ENCODE measurements around the gene CPLX4.

The CPLX4 gene

DNA sequence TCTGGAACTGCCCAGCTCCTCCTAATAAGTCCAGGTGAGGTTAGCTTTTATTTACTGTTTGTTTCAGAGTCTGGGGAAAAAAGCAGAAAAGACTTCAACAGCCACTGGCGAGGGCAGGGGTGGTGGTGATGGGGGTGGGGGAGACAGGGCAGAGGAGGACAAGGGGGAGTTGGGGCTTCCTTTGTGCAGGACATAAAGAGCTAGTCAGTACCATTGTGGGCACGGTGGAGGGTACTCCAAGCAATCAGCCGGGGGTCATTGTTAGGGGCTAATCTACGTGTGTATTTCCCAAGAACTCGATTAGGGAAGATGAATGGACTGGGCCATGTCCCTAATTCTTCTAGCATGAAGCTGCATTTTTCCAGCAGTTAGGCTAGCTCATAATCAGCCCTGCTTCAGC lies 42.4 kb downstream of the CPLX4 start:
- peak overlapping the region; percentile 48; the same call in 1 of the 2 replicates for H3K4me3 ChIP-seq (ENCODE audit: low read length)
- H3K9me3 ChIP-seq (ENCODE audit: insufficient read depth, low read depth, low read length) = no peaks in the 10 kb centered on the region
- peaks cover 13% of the 10 kb centered on the region; the same call in 1 of the 2 replicates for H3K4me1 ChIP-seq (ENCODE audit: insufficient read depth, low read length)
- H3K36me3 ChIP-seq (ENCODE audit: insufficient read depth, low read depth, low read length) = no peaks in the 10 kb centered on the region
- H3K9ac ChIP-seq (ENCODE audit: low read depth, low read length) = no peak overlapping the region
- H3K27me3 ChIP-seq (ENCODE audit: insufficient read depth, low read length) = peaks cover 100% of the 10 kb centered on the region
- no peak overlapping the region for H3K27ac ChIP-seq (ENCODE audit: low read length)

DNA sequence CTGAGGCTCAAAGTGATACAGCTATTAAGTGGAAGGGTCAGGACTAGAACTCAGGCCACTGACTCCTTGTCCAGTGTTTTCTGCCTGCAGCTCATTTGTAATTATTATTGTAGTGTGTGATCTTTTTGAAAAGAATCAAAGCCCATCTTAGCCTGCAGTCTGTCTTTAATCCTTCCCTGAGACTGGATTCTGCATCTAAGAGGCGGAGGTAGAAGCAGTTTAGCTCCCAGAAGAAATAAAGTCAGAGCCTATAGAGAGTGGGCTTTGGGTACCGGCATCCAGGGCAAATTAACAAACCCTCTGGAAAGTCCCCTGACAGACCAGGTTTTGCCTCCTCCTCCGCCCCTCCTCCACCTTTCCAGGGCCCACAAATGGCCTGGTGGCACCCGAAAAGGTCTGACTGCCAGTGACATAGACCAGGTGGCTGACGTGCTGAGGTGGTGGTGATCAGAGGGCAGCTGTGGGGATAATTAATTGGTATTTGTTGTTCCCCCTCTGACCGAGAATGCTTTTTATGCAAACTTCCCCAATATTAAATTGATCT lies 43.0 kb downstream of the CPLX4 start:
- Histone ChIP-seq H3K27me3 (ENCODE audit: insufficient read depth, low read length) (peaks cover 100% of the 10 kb centered on the region), H3K9ac (ENCODE audit: low read depth, low read length) (no peak overlapping the region), H3K4me3 (ENCODE audit: low read length) (peak overlapping the region; percentile 48; the same call in 1 of the 2 replicates)

DNA sequence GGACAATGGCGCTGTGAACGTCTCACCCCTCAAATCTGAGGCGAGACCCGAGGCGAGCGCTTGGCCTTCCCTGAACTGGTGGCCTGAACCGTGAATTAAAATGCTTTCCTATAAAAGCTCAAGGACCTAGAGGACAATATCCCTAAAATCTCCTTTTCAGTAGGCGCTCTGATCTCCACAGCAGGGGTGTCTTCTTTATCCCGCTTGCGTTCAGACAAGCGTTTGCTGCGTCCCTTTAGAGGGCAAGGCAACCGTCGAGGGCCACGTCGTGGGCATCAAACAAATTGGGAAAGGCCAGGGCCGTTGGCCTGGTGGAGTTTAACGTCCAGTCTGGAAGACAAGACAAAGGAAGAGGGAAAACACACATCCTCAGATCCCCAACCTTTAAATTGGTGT lies 43.9 kb downstream of the CPLX4 start:
- H3K27me3 ChIP-seq (ENCODE audit: insufficient read depth, low read length) = peaks cover 100% of the 10 kb centered on the region

More for the DNA sequence above, 43.0 kb downstream of the CPLX4 start:
- Histone ChIP-seq H3K9me3 (ENCODE audit: insufficient read depth, low read depth, low read length) (no peaks in the 10 kb centered on the region), H3K27ac (ENCODE audit: low read length) (no peak overlapping the region), H3K36me3 (ENCODE audit: insufficient read depth, low read depth, low read length) (no peaks in the 10 kb centered on the region), H3K4me1 (ENCODE audit: insufficient read depth, low read length) (peaks cover 13% of the 10 kb centered on the region; the same call in 1 of the 2 replicates)

DNA sequence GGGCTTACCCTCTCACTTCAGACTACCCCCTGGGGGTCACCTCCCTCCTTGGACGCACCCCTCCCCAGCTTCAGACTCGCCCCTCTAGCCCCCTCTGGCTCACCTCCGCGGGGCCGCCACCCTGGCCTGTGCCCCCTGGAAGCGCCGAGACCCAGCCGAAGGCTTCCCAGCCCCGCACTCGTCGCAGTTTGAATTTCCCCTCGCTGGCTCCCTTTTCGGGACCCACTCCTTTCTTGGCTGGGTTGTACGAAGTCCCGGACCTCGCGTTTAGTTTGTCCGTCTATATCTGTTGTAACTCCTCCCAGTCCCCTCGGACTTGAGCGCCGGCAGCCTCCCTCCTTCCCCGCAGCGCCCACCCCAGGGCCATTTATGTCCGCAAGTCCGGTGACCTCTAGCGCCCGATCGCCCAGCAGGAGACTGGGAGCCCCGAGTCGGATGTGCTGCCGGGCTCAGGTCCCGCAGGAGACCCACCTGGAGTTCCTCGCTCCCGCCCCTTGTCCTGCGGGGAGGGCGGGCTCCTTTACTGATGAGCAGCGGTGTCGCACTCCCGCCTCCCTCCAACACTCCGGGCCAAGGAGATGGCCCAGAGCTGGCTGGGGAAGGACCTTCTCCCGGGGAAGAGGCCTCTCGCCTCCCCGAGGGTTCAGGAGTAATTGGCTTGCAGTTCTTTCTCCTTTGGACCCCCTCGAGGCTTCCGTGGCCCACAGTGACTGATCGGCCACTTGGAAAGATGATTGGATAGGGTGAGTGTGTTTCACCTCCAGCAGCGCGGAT lies 44.5 kb downstream of the CPLX4 start:
- Histone ChIP-seq H3K27me3 (ENCODE audit: insufficient read depth, low read length) (peaks cover 99% of the 10 kb centered on the region), H3K4me1 (ENCODE audit: insufficient read depth, low read length) (peaks cover 13% of the 10 kb centered on the region; the same call in 1 of the 2 replicates), H3K9ac (ENCODE audit: low read depth, low read length) (no peak overlapping the region), H3K9me3 (ENCODE audit: insufficient read depth, low read depth, low read length) (no peaks in the 10 kb centered on the region), H3K27ac (ENCODE audit: low read length) (no peak overlapping the region), H3K36me3 (ENCODE audit: insufficient read depth, low read depth, low read length) (no peaks in the 10 kb centered on the region), H3K4me3 (ENCODE audit: low read length) (peak overlapping the region; percentile 77)

More for the DNA sequence above, 43.9 kb downstream of the CPLX4 start:
- no peaks in the 10 kb centered on the region for H3K36me3 ChIP-seq (ENCODE audit: insufficient read depth, low read depth, low read length)
- no peak overlapping the region for H3K27ac ChIP-seq (ENCODE audit: low read length)
- peaks cover 13% of the 10 kb centered on the region; the same call in 1 of the 2 replicates for H3K4me1 ChIP-seq (ENCODE audit: insufficient read depth, low read length)
- H3K9ac ChIP-seq (ENCODE audit: low read depth, low read length) = no peak overlapping the region
- no peaks in the 10 kb centered on the region for H3K9me3 ChIP-seq (ENCODE audit: insufficient read depth, low read depth, low read length)
- peak overlapping the region; percentile 77; the same call in 1 of the 2 replicates for H3K4me3 ChIP-seq (ENCODE audit: low read length)

DNA sequence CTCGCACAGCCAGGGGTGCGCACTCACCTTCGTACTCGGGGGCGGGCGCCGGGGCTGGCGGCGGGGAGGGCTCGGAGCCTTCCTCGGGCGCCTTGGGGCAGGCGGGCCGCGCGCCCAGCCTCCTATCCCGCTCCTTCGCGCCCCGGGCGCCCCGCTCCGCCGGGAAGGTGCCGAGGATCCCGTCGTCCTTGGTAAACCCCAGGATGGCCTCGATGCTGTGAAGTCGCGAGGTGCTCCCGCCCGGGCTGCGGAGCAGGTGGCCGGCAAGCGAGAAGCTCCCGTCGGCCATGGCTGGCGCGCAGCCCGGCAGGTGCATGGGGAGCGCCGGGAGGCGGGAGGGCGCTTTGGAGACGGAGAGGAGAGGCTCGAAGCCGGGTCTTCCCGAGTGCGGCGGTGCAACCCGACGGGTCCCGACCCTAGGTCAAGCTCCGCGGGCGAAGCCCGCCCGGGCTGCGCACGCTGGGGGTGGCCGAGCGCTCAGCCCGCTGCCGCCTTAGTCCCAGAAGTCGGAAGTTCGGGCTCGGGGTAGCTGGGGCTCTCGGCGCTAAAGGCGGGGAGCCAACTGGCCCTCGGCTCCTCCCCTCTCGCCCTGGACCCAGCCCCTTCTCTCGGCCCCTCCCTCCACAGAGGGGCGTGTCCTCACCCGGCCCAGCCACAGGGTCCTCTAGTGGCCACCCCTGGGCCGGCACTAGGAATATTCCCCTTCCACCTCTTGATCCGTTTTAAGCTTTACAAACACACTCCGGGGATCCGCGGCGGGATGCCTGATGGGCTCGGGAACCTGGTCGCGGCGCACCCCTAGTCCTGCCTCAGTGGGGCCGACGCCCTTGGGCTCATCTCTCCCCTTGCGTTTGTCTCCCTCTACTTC lies 45.3 kb downstream of the CPLX4 start, which contains the start of gene RAX:
RAX (minus strand) TSS at position 564 of the 868 bp plus-strand sequence; CDS start at position 316, 248 bp downstream.
- Histone ChIP-seq H3K27ac (ENCODE audit: low read length) (no peak within 1 kb of the TSS), H3K9me3 (ENCODE audit: insufficient read depth, low read depth, low read length) (peaks cover 5% of the 10 kb centered on the region; the same call in 1 of the 2 replicates), H3K4me3 (ENCODE audit: low read length) (peak within 1 kb of the TSS; percentile 77), H3K4me1 (ENCODE audit: insufficient read depth, low read length) (peaks cover 16% of the 10 kb centered on the region; the same call in 1 of the 2 replicates), H3K27me3 (ENCODE audit: insufficient read depth, low read length) (peaks cover 99% of the 10 kb centered on the region), H3K9ac (ENCODE audit: low read depth, low read length) (no peak within 1 kb of the TSS), H3K36me3 (ENCODE audit: insufficient read depth, low read depth, low read length) (no peaks in the 10 kb centered on the region)

DNA sequence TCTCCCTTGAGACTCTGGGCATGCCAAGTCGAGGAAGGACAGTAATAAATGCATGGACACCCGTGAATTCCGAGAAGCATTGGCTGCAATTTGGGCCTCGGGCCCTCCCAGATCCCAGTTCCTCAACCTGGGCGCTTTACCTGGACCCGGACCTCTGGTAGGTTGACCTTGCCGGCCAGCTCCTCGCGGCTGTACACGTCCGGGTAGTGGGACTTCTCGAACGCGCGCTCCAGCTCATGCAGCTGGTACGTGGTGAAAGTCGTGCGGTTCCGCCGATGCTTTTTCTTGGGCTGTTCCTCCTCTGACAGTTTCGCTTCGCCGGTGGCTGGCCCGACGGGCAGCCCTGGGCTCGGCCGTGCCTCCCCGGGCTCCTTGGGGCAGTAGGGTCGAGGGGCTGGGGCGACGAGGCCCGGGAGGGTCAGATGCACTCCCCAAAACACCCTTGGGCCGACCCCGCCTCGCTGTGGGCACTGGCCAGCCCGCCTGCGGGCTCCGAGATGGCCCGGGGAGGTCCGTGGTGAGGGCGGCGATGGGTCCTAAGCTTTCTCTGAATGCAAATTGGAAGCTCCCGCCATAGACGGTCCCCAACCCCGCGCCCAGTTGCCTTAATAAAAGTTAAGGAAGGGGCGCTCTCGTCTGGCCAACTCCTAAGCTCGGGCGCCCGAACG lies 46.1 kb downstream of the CPLX4 start:
- peaks cover 9% of the 10 kb centered on the region; the same call in 1 of the 2 replicates for H3K9me3 ChIP-seq (ENCODE audit: insufficient read depth, low read depth, low read length)
- peak overlapping the region; percentile 77; the same call in 1 of the 2 replicates for H3K4me3 ChIP-seq (ENCODE audit: low read length)
- peaks cover 99% of the 10 kb centered on the region for H3K27me3 ChIP-seq (ENCODE audit: insufficient read depth, low read length)
- H3K9ac ChIP-seq (ENCODE audit: low read depth, low read length) = no peak overlapping the region
- H3K4me1 ChIP-seq (ENCODE audit: insufficient read depth, low read length) = peaks cover 17% of the 10 kb centered on the region; the same call in 1 of the 2 replicates
- H3K36me3 ChIP-seq (ENCODE audit: insufficient read depth, low read depth, low read length) = no peaks in the 10 kb centered on the region
- H3K27ac ChIP-seq (ENCODE audit: low read length) = no peak overlapping the region

DNA sequence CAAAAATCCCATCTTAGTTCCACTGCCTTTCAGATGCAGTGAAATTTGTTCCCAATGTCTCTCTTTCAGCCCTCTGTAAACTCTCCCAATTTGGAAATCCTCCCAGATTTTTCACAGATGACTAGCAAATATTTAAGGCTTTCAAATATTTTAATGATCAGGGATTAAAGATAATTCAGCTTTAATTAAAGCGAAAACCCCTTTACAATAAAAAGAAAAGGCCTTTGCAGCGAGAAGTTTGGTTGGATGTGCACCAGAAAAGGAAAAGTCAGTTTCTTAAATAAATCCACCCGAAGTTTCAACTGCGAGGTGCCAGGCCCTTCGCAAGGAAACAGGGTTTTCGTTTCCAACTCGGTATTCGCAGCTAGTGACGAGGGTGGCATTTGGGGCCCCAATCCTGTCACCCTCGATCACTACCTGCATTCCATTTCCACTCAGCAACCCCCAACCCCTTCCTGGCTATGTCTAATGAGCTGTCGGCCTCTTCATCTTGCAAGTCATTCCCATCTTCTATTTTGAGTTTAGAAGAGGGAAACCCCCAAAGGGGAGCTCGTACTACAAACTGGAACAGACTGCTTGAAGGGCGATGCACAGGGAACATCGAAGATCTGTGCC lies 46.7 kb downstream of the CPLX4 start:
- Histone ChIP-seq H3K36me3 (ENCODE audit: insufficient read depth, low read depth, low read length) (no peaks in the 10 kb centered on the region), H3K27ac (ENCODE audit: low read length) (no peak overlapping the region), H3K4me3 (ENCODE audit: low read length) (peak overlapping the region; percentile 77; the same call in 1 of the 2 replicates), H3K27me3 (ENCODE audit: insufficient read depth, low read length) (peaks cover 99% of the 10 kb centered on the region), H3K9me3 (ENCODE audit: insufficient read depth, low read depth, low read length) (peaks cover 11% of the 10 kb centered on the region; the same call in 1 of the 2 replicates), H3K4me1 (ENCODE audit: insufficient read depth, low read length) (peaks cover 20% of the 10 kb centered on the region), H3K9ac (ENCODE audit: low read depth, low read length) (no peak overlapping the region)

DNA sequence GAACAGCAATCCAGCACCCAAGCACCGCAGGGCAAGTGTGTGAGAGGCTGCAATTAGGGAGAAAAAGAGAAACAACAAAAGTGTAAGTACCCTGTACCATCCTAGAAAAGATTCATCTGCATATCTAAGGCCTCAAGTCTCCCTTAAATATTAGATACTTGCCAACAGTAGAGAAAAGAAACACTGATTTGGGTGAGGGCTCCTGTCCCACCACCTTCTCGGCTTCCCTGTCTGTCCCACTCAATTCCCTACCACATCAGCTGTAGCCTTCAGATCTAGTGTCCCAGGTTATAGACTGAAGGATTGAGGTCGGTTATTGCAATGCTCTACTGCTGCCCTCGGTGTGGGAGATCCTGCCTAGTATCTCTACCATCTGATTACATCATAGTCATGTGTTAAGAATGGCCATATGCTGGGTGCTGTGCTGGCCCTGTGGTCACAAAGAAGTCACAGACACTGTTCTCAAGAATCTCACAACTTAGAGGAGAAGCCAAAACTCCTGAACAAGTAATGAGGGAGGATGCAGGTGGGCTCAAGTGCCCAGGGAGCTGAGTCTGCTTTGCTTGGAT lies 47.7 kb downstream of the CPLX4 start:
- H3K4me3 ChIP-seq (ENCODE audit: low read length) = no peak overlapping the region
- H3K9me3 ChIP-seq (ENCODE audit: insufficient read depth, low read depth, low read length) = peaks cover 19% of the 10 kb centered on the region; the same call in 1 of the 2 replicates
- no peaks in the 10 kb centered on the region for H3K36me3 ChIP-seq (ENCODE audit: insufficient read depth, low read depth, low read length)
- no peak overlapping the region for H3K9ac ChIP-seq (ENCODE audit: low read depth, low read length)
- H3K27me3 ChIP-seq (ENCODE audit: insufficient read depth, low read length) = peaks cover 99% of the 10 kb centered on the region
- H3K27ac ChIP-seq (ENCODE audit: low read length) = no peak overlapping the region
- peaks cover 13% of the 10 kb centered on the region for H3K4me1 ChIP-seq (ENCODE audit: insufficient read depth, low read length)

DNA sequence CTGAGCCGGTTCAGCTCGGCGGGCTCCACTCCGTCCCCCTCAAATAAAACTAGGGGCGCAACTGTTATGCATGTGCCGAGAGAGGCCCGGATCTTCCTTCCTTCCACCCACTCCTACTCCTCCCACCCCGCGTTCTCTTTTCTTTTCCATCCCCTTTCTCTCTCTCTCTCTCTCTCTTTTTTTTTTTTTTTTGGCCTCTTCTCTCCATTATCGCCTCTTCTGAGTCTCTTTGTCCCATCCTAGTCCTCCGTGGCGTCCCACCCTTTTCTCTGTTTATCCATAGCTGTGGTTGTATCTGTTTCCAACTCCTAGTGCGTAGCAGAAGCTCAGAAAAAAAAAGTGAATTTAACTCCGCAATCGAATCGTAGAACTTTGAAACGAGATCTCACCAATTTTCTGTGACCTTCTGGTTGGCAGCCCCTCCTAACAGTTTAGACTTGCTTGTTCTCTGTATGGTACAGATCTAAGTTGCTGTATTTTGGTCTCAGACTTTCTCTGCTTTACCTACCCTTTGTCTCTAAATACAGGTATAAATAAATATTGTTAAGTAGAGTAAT lies 48.8 kb downstream of the CPLX4 start:
- peak overlapping the region; percentile 69 for H3K4me3 ChIP-seq (ENCODE audit: low read length)

More for the DNA sequence above, 48.8 kb downstream of the CPLX4 start:
- Histone ChIP-seq H3K9me3 (ENCODE audit: insufficient read depth, low read depth, low read length) (peaks cover 19% of the 10 kb centered on the region; the same call in 1 of the 2 replicates), H3K9ac (ENCODE audit: low read depth, low read length) (no peak overlapping the region), H3K27me3 (ENCODE audit: insufficient read depth, low read length) (peaks cover 99% of the 10 kb centered on the region), H3K36me3 (ENCODE audit: insufficient read depth, low read depth, low read length) (no peaks in the 10 kb centered on the region), H3K27ac (ENCODE audit: low read length) (no peak overlapping the region), H3K4me1 (ENCODE audit: insufficient read depth, low read length) (peaks cover 10% of the 10 kb centered on the region)

Data from iPS-20b (cell line).